GM19467 (cell line): Measurements from ENCODE around the gene KIAA0825.
"Not testable (repeated sequence)": the region's sequence is repeated elsewhere in the genome, so short reads cannot be mapped to it uniquely, and the experiment has no call there.

Experiments used
- ATAC-seq: cut with Tn5 transposase; IDR thresholded peaks from one replicate; pipeline ENCODE4 v1.9.1; 2021; ENCODE audit warnings: mild to moderate bottlenecking, moderate library complexity; ENCODE audit not compliant: unreplicated experiment

The KIAA0825 gene

GRCh38 chr5:94388773-94389514 is 229.5 kb downstream of the KIAA0825 start:
- no peak for ATAC-seq

- ATAC-seq = no peak
Measured at GRCh38 chr5:94385767-94386166, 232.6 kb downstream of the KIAA0825 start.

GRCh38 chr5:94378062-94378461 is 240.3 kb downstream of the KIAA0825 start:
- ATAC-seq = no peak

DNA sequence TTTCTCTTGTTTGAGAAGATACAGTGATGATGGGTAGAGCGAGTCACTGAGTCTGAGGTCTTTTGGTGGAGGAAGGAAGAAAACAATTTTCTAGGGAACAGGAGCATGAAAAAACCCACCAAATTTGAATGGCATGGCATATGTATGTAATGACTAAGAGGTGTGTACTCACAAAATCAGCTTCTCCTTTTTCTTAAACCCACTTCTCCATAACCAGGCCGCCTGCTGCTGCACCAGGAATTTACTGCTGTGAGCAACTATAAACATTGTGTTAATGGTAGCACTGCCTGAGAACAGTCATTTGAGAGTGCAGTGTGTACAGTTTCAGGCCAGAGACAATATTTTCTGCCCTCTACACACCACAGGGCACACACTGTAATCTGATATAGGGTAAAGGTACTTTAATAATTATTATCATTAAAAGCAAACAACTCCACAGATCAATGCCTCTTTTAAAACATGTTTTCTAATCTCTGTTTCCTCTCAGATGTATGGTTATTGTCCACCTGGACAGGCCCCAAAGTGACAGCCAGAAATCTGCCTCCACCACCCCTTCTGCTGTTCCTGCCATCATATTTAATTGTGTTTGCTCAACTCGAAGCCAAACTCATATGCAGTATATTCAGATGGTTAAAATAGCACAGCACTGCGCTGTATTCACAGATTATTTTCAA is 241.6 kb downstream of the KIAA0825 start:
- ATAC-seq = no peak

DNA sequence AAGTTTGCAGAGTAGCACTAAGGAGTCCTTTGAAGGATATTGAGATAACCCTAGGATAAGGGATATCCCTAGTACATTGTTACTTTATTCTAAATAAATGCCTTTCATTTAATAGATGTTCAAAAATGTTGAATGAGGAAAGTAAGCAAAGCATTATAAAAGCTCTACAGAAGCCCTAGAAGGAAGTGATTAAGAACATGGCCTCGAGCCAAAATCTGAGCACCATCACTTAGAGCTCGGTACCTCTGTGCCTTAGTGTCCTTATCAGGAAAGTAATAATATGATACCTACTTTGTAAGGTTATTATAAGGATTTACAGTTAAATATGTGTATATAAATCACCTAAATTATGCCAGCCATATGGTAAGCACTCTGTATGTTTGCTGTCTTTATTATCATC is 242.6 kb downstream of the KIAA0825 start:
- no peak for ATAC-seq

GRCh38 chr5:94374336-94374735 is 244.1 kb downstream of the KIAA0825 start:
- ATAC-seq = no peak

DNA sequence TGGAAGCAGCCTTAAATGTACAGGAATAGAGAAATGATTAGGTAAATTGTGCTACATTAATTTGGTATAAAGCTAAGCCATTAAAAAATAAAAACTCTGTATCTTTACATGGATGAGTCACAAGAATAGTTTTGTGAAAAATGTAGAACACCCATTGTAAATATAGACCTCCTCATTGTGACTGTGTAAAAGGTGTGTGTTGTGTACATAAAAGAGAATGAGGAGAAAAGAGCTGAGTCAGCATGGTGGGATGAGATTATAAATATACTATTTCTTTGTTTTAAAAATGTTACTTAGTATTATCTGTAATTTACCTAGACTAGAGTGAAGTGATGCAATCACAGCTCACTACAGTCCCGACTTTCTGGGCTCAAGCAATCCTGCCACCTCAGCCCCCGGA is 250.5 kb downstream of the KIAA0825 start:
- no peak for ATAC-seq

GRCh38 chr5:94366811-94367210 is 251.6 kb downstream of the KIAA0825 start:
- ATAC-seq = no peak

DNA sequence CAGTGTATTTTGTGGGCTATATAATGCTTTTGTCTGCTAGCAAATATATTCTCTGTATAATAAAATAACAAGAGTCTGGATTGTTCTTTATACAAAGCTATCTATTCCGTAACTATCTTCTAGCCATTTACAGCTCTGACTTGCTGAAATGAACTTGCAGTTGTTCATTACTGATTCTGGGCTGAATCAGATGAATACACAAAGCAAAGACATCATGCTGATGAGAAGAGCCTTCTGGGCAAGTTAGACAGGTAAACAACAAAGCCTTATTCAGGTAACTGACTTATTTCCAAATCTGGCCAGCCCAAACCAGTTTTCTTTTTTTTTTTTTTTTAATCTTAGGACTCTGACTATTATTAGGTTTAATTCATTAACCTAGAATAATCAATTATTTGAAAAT is 255.5 kb downstream of the KIAA0825 start:
- no peak for ATAC-seq

GRCh38 chr5:94361832-94362796 is 256.3 kb downstream of the KIAA0825 start:
- no peak for ATAC-seq

- ATAC-seq = no peak
Measured at GRCh38 chr5:94361161-94361560, 257.2 kb downstream of the KIAA0825 start.

DNA sequence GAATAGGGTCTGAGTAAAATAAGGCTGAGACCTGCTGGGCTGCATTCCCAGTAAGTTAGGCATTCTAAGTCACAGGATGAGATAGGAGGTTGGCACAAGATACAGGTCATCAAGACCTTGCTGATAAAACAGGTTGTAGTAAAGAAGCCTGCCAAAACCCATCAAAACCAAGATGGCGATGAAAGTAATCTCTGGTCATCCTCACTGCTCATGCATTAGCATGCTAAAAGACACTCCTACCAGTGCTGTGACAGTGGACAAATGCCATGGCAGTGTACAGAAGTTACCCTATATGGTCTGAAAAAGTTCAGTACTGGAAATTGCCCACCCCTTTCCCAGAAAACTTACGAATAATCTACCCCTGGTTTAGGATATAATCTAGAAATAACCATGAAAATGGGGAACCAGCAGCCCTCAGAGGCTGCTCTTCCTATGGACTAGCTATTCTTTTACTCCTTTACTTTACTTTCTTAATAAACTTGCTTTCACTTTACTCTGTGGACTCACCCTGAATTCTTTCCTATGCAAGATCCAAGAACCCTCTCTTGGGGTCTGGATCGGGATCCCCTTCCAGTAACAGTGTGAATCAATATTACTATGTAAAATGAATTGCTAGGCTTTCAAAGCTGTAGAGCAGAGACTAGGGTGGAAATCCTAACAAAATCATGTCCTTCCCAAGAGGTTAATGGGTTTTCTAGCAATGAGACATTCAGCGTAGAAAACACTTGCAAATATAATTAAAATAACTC is 257.8 kb downstream of the KIAA0825 start:
- ATAC-seq = no peak

- ATAC-seq = no peak
Measured at GRCh38 chr5:94359880-94360279, 258.5 kb downstream of the KIAA0825 start.

GRCh38 chr5:94355811-94356210 is 262.6 kb downstream of the KIAA0825 start:
- no peak for ATAC-seq

GRCh38 chr5:94354837-94355485 is 263.4 kb downstream of the KIAA0825 start:
- not testable (repeated sequence) for ATAC-seq

DNA sequence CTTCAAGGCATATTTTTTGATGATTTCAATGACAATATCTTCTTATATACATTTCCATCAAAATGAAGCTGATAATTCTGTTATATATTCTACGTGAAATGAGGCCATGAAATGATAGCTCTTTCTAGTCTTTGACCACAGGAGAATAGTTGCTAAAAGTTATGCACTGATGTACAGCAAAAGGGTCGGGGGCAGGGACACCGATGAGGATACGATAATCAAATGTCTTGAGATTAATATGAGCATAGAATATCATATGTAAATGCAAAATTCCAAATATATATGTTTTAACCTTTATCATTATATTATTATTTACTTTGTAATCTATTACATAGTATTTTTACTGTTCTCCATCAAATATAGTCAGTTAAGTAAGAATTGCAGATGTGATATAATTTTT is 264.8 kb downstream of the KIAA0825 start:
- no peak for ATAC-seq

DNA sequence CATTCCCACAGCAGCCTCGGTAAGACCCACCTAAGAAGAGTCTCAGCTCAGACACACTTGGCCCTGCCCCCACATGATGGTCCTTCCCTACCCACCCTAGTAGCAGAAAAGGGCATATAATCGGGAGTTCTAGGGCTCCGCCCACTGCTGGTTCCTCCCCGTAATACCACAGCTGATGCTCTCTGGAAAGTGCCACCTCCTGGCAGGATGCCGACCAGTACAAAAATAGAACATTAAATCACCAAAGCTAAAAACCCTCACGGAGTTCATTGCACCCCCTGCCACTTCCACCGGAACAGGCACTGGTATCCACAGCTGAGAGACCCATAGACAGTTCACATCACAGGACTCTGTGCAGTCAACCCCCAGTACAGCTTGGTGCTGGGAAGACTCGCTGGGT is 271.3 kb downstream of the KIAA0825 start:
- ATAC-seq = no peak

DNA sequence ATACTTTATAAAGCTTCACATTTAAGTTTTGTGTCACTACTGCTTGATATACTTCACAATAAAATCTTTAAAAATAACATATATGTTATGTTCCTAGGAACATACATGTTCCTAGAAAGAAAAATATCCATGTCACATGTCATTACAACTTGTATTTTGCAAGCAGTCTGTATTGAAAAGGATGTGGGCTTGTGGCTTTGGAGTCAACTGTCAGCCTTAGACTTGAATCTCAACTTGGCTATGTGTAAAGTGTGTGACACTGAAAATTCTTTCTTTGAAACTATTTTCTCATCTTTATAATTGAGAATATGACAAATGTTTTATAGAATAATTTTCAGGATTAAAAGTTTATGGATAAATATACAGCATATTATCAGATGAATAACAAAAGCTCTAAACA is 273.1 kb downstream of the KIAA0825 start:
- no peak for ATAC-seq

DNA sequence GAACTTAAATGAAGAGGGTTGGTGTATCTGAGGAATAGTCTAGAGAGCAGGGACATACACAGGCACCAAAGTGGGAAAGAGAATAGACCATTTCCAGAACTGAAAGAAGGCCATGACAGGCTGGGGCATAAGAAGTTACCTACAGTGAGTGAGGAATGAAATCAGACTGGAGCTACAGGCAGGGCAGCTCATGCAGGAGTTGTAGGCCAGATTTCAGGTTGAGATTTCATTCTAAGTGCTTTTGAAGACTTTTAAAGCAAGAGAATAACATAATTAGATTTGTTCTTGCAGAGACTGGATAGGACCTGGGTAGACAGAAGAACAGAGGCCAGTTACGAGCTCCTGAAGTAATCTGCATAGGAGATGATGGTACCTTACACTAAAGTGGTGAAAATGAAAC is 280.8 kb downstream of the KIAA0825 start:
- no peak for ATAC-seq

GRCh38 chr5:94335936-94336335 is 282.5 kb downstream of the KIAA0825 start:
- no peak for ATAC-seq
